HepG2 (cell line): ENCODE data around the gene PEAR1. TPM values are rescaled to one million over a fixed set of nuclear protein-coding genes. Genes with fewer than 3 reads are reported as not detected.

Experiments
- CC2D1A ChIP-seq: sonication (generic); formaldehyde crosslinking; IDR thresholded peaks from 2 replicates; pipeline ENCODE4 v1.8.1; 2023; ENCODE audit warnings: mild to moderate bottlenecking, missing genetic modification reagents
- HINFP ChIP-seq: sonication (generic); formaldehyde crosslinking; IDR thresholded peaks from 2 replicates; pipeline ENCODE4 v1.4.0; 2020; ENCODE audit warnings: low read depth, mild to moderate bottlenecking, missing genetic modification reagents
- PAXIP1 ChIP-seq: sonication (generic); formaldehyde crosslinking; conservative IDR thresholded peaks from 2 replicates; pipeline ENCODE4 v1.4.0; 2020; ENCODE audit warnings: mild to moderate bottlenecking, missing genetic modification reagents, moderate library complexity
- POGZ ChIP-seq: sonication (generic); formaldehyde crosslinking; IDR thresholded peaks from 2 replicates; pipeline ENCODE4 v1.4.0; 2020; ENCODE audit warnings: mild to moderate bottlenecking, missing genetic modification reagents
- ZNF777 ChIP-seq: sonication (generic); formaldehyde crosslinking; IDR thresholded peaks from 2 replicates; pipeline ENCODE4 v1.4.0; 2020; ENCODE audit warnings: missing genetic modification reagents
- polyA plus RNA-seq, 8 experiments: library from polyadenylated mRNA; depleted of rRNA in 3 of 8; stranded (reverse) in 7 of 8; unstranded in 1 of 8; fragments of >200 nt; fragmentation: Illumina TruSeq in 4 of 8; extraction: Trizol in 4 of 8; gene quantifications; 2 replicates each; pipeline versions ENCODE4 v1.2.1 to v1.2.3, GENCODE V29; 2011 to 2016; ENCODE audit warnings: low read depth in 4 of 8, missing spikeins in 1 of 8, mixed read lengths in 1 of 8; ENCODE audit not compliant: insufficient read depth in 1 of 8
- total RNA-seq, 5 experiments: library from RNA; depleted of rRNA; stranded (reverse); fragments of >200 nt; fragmentation: Illumina TruSeq; extraction: Trizol; gene quantifications; 2 replicates each; pipeline ENCODE4 v1.2.3, GENCODE V29; 2016; ENCODE audit warnings: low read depth in 1 of 5
- TF ChIP-seq, protein P1 (sequence below): sonication (generic); formaldehyde crosslinking; IDR thresholded peaks from 2 replicates; pipeline ENCODE4 v1.8.0; 2022; ENCODE audit warnings: mild to moderate bottlenecking, missing genetic modification reagents, borderline replicate concordance

The PEAR1 gene
- total and polyA plus RNA-seq, 2 of the 13 experiments (the other 11 are each of a cell fraction or from before 2014, with no cell fraction given), result 0.27 to 0.41 TPM

GRCh38 chr1:156860628-156861423 lies 32.7 kb upstream of the PEAR1 start, which contains the start of gene NTRK1 (continued):
- TF ChIP-seq PAXIP1 (CRISPR knock-in tag) (no peak), POGZ (CRISPR knock-in tag) (no peak), CC2D1A (CRISPR knock-in tag) (no peak), HINFP (CRISPR knock-in tag) (no peak), ZNF777 (CRISPR knock-in tag) (peak; percentile 67)
- TF ChIP-seq, protein P1, sequence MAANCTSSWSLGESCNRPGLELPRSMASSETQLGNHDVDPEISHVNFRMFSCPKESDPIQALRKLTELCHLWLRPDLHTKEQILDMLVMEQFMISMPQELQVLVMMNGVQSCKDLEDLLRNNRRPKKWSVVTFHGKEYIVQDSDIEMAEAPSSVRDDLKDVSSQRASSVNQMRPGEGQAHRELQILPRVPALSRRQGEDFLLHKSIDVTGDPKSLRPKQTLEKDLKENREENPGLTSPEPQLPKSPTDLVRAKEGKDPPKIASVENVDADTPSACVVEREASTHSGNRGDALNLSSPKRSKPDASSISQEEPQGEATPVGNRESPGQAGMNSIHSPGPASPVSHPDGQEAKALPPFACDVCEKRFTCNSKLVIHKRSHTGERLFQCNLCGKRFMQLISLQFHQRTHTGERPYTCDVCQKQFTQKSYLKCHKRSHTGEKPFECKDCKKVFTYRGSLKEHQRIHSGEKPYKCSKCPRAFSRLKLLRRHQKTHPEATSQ (CRISPR knock-in tag), result no peak
